Stimulated activated CD8-positive, alpha-beta memory T cell treated with anti-CD3 and anti-CD28 coated beads, Interleukin-15, amount 100 ng/mL, for 48 hours (primary cell): ENCODE results near the gene TTC33.
"Not testable (repeated sequence)": the region's sequence is repeated elsewhere in the genome, so short reads cannot be mapped to it uniquely, and the experiment has no call there.

ENCODE experiments used
- DNase-seq, 2 donors: peaks; one replicate each; pipeline ENCODE4 v3.0.0-alpha.2; 2020; ENCODE audit warnings: low read depth in 2 of 2

Gene TTC33, protein sequence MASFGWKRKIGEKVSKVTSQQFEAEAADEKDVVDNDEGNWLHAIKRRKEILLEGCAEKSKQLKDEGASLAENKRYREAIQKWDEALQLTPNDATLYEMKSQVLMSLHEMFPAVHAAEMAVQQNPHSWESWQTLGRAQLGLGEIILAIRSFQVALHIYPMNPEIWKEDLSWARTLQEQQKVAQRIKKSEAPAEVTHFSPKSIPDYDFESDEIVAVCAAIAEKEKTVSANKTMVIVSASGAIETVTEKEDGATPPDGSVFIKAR

DNA sequence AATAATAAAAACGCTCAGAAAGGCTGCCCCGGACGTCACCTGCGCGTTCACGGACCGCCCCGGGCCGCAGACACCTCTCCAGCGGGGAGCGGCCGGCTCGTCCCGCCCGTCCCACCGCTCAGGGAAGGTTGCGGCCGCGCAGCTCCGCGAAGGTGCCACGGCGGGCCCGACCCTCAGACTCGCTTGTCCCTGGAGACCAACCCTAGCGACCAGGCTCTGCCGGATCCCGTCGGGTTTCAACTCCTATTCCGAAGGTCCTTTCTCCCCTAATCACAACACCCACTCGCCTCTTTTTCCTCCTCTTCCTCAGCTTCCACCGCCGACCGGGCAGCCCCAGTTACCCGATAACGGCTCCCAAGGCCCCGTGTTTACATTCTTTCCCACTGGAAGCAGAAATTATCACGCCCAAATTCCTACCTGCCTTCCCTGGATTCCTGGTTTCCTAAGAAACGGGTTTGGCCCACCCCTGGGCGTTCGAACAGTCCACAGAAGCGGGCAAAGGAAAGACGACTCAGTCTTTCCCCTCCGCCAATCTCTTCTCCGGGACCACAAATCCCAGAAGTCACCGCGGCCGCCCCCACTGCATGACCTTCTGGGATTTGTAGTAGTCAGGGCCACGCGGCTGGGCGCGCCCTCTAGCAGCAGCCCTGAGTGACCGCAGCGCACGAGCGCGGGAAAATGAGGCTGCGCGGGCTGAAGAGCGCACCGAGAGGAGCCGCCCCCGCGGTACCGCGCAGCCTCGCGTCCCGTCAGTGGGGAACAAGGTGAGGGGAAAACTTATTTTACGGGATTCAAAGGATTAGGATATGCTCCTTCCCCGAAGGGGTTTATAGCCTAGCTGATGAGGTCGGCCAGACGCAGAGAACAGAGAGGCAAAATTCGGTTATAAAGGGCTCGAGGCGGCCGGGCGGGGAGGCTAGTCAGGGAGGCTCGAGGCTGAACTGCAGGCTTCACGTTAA lies at the start of gene TTC33:
Gene TTC33 (minus strand): TSS at position 555 of the 959 bp plus-strand sequence. CDS start 8,943 bp downstream, outside the sequence.
- DNase-seq: peak; percentile 90 to 94

DNA sequence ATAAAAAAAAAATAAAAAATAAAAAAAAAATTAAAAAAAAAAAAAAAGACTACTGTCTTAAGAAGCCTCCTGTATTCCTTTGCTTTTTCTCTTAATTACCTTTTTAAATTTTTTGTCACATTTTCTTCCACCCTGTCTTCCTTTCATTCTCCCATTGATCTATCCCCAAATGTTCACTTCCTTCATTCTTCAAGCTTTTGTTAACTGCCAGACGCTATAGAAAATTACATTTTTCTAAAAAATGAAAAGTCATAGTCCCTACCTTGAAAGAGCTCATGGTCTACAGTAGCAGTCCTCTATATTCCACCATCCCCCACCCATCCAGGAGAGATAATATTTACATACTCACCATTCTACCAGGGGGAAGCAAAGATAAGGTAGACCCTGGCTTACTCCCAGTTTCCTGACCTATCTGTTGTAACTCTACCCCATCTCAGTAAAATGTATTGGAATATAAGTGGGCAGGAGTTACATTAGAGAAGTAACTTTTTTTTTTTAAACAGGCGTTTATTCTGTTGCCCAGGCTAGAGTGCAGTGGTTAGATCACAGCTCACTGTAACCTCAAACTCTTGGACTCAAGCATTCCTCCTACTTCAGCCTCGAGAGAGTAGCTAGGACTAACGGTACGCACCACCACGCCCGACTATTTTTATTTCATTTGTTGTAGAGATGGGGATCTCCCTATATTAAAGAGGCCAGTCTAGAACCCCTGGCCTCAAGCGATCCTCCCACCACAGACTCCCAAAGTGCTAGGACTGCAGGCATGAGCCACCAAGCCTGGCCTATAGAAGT lies 46.2 kb upstream of the TTC33 start:
- DNase-seq: no peak

DNA sequence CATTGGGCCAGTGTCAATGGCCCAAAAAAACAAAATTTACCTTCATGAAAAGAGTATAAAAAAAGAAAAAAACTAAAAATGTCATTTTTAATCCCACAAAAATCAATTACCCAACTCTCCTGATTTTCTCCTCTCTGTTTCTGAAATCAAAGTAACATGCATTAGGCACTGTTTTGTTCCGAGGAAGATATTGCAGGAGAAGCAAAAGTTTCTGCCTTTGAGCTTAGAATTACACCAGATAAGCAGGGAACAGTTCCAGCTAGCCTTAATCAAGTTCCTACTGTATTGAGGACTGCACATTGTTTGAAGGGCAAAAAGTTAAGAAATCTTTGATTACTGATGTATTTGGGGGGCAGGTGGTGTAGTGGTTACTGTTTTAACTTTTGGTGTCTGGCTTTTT lies 43.5 kb upstream of the TTC33 start:
- DNase-seq: no peak

- DNase-seq: no peak
Observed at GRCh38 chr5:40798801-40799210, 43.0 kb upstream of the TTC33 start.

GRCh38 chr5:40798012-40798800 lies 42.4 kb upstream of the TTC33 start, which contains the start of gene PRKAA1:
PRKAA1 (minus strand) TSS chr5:40798374; CDS start chr5:40798189, 185 bp downstream.
- peak; percentile 83 to 85 for DNase-seq

DNA sequence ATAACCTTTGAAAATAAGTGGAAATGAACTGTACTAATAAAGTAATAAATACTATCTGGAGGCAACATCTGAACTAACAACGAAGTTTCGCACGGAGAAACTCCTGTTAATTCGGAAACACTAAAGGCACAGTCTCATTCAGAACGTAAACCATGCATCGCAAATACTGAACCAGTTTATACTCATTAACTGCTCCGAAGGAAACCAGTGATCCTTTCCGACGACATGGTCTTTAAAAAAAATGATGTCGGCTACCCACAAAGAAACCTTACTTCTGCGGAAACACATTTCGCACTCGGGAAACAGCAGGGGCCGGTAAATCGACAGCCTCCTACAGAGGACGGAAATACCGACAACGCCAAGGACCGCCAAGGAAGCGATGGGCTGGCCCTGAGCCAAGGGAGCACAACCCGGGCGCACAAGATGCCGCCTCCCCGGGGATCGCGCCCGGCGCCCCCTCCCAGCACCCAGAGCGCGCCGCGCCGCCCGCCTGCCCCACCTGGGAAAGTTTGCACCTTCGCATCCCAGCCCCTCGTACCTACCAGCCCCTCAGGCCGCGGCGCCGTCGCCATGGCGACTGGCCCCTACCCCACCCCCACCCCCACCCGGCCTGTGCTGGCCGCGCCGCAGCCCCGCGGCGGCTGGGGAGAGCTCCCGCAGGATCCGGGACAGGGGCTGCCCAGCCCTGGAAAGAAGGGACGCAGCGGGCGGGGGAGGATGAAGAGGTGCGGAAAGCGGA lies 41.7 kb upstream of the TTC33 start:
- DNase-seq: peak; percentile 67 to 69

DNA sequence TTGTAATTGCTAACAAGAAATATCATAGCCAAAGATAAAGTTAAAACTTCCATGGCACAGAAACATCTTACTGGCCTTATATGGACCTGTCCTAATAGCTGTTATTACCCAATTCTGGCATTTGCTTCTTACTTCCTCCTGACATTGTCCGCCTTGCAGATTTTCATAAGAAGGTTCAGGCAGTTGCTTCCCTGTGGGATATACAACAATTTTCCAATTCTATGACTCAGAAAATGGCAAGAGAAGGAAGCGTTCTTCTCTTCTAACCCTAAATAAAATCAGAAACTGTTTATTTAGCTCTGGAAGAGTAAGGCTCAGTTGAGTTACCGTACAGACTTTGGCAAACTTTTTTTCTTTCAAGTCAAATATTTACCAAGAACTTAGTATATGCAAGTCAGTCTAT lies 40.7 kb upstream of the TTC33 start:
- no peak for DNase-seq

DNA sequence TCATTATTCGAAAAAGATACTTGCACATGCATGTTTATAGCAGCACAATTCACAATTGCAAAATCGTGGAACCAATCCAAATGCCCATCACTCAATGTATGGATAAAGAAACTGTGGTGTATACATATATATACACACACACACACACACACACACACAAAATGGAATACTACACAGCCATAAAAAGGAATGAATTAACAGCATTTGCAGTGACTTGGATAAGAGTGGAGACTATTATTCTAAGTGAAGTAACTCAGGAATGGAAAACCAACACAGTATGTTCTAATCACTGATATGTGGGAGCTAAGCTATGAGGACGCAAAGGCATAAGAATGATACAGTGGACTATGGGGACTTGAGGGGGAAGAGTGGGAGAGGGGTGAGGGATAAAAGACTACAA lies 39.1 kb upstream of the TTC33 start:
- not testable (repeated sequence) for DNase-seq

DNA sequence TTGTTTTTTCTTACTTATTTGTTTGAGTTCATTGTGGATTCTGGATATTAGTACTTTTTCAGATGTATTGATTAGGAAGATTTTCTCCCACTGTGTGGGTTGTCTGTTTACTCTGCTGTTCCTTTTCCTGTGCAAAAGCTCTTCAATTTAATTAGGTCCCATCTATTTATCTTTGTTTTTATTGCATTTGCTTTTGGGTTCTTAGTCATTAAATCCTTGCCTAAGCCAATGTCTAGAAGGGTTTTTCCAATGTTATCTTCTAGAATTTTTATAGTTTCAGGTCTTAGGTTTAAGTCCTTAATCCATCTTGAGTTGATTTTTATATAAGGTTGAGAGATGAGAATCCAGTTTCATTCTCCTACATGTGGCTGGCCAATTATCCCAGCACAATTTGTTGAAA lies 38.6 kb upstream of the TTC33 start:
- not testable (repeated sequence) for DNase-seq

- DNase-seq: not testable (repeated sequence)
Observed at GRCh38 chr5:40792691-40793090, 36.9 kb upstream of the TTC33 start.

GRCh38 chr5:40791715-40792139 lies 36.0 kb upstream of the TTC33 start:
- no peak for DNase-seq

DNA sequence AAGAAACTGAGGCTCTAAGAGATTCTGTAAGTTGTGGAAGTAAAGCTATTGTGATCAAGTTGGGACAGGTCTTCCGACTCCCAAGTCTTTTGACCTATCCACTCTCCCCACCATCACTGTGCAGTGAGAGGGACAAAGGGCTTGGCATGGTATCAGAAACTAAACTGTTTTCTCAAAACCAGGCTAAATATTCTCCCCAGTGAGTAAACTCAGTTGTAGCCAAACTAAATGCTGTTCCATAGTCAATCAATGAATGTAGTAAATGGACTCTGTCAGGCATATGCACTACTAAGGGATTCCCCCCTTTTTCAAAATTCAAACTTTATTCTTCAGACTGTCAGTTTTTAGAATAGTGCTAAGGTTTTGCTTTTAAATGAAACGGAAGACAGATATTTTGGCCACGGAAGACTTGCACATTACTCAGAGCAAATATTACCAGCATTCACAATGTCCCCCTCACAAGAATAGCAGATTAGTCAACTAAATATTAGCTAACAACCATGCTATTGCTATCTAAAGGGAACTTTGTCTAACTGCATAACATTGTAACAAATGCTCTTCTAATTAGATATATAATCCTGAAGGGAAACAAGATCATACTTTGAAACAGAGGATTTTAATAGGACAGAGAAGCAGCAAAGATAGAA lies 35.3 kb upstream of the TTC33 start:
- no peak for DNase-seq

GRCh38 chr5:40788941-40789340 lies 33.2 kb upstream of the TTC33 start:
- DNase-seq: not testable (repeated sequence)

DNA sequence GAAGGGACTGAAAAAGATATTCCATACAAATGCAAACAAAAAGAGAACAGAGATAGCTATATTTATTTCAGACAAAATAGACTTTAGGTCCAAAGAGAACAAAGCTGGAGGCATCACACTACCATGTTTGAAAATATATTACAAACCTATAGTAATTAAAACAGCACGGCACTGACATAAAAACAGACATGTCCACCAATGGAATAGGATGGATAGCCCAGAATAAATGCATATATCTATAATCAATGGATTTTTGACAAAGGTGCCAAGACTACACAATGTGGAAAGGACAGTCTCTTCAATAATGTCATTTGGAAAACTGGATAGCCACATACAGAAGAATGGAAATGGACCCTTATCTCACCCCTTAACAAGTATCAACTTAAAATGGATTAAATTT lies 32.2 kb upstream of the TTC33 start:
- no peak for DNase-seq

DNA sequence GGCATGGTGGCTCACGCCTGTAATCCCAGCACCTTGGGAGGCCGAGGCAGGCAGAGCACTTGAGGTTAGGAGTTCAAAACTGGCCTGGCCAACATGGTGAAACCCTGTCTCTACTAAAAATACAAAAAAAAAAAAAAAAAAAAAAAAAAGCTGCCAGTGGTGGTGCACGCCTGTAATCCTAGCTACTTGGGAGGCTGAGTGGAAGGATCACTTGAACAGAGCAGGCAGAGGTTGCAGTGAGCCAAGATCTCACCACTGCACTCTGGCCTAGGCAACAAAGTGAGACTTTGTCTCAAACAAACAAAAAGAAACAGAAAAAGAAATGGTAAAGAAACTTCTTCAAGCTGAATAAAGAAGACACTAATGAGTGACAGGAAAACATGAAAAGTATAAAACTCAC lies 30.9 kb upstream of the TTC33 start:
- not testable (repeated sequence) for DNase-seq

- DNase-seq: no peak
Observed at GRCh38 chr5:40784916-40785315, 29.2 kb upstream of the TTC33 start.

GRCh38 chr5:40784027-40784653 lies 28.4 kb upstream of the TTC33 start:
- no peak for DNase-seq

- no peak for DNase-seq
Observed at GRCh38 chr5:40781843-40782409, 26.2 kb upstream of the TTC33 start.

DNA sequence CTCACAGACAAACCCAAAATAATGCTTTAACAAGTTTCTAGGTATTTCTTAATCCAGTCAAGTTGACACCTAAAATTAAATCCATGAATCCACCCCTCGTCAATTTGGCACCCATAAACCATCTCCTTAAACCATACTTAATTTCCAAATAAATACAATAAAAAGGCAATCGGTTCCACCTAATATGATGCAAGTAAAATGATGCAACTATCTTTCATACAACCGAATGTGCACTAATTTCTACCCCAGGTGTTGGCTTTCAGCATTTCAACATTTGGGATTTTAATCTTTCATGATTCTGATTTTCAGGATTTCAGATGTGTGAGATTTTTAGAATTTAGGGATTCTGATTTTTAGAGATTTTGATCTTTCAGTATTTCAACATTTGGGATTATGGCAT lies 25.1 kb upstream of the TTC33 start:
- no peak for DNase-seq
